GM23338 (cell line): ENCODE results near the gene IPO5. TPM values are rescaled to one million over a fixed set of nuclear protein-coding genes. Genes with fewer than 3 reads are reported as not detected.

Experiments used
- ATAC-seq: fragments of 200-7000 bp; cut with Tn5 transposase; 3 replicates; pipeline ENCODE4 v1.9.1; 2020
- DNase-seq: peaks from one replicate; pipeline ENCODE4 v3.0.0-alpha.2; 2015; ENCODE audit warnings: low spot score
- H2AFZ ChIP-seq: fragments of 200-600 bp; sonication (generic); 2 replicates; pipeline ENCODE4 v1.8.0; 2016; ENCODE audit warnings: antibody characterized with exemption, mild to moderate bottlenecking, moderate library complexity
- H3F3A ChIP-seq: fragments of 200-600 bp; sonication (generic); replicated peaks from 2 replicates; pipeline ENCODE4 v1.8.0; 2017; ENCODE audit warnings: antibody characterized with exemption, mixed run types, low read depth
- H3K27ac ChIP-seq: fragments of 200-600 bp; sonication (generic); 2 replicates; pipeline ENCODE4 v1.6.1; 2016; ENCODE audit warnings: low read depth
- H3K27me3 ChIP-seq: fragments of 200-600 bp; sonication (generic); 2 replicates; pipeline ENCODE4 v1.8.0; 2016; ENCODE audit warnings: mild to moderate bottlenecking, mixed run types, moderate library complexity; ENCODE audit not compliant: insufficient read depth
- H3K36me3 ChIP-seq: fragments of 200-600 bp; sonication (generic); 2 replicates; pipeline ENCODE4 v1.8.0; 2016; ENCODE audit warnings: mild to moderate bottlenecking; ENCODE audit not compliant: insufficient read depth
- H3K4me1 ChIP-seq: fragments of 200-600 bp; sonication (generic); 2 replicates; pipeline ENCODE4 v1.8.0; 2016; ENCODE audit warnings: mild to moderate bottlenecking, moderate library complexity; ENCODE audit not compliant: insufficient read depth
- H3K4me2 ChIP-seq: fragments of 200-600 bp; sonication (generic); 2 replicates; pipeline ENCODE4 v1.7.1; 2017; ENCODE audit warnings: mixed run types
- H3K4me3 ChIP-seq: fragments of 200-600 bp; sonication (generic); 2 replicates; pipeline ENCODE4 v1.6.1; 2016; ENCODE audit warnings: mixed run types
- H3K79me2 ChIP-seq: fragments of 200-600 bp; sonication (generic); replicated peaks from 2 replicates; pipeline ENCODE4 v1.8.0; 2017; ENCODE audit warnings: mild to moderate bottlenecking; ENCODE audit not compliant: insufficient read depth
- H3K9me2 ChIP-seq: fragments of 200-600 bp; sonication (generic); 2 replicates; pipeline ENCODE4 v1.8.0; 2017; ENCODE audit not compliant: insufficient read depth
- H4K20me1 ChIP-seq: fragments of 200-600 bp; sonication (generic); replicated peaks from 2 replicates; pipeline ENCODE4 v1.8.0; 2017; ENCODE audit warnings: mild to moderate bottlenecking; ENCODE audit not compliant: insufficient read depth
- H3K27ac Mint-ChIP-seq: 2 replicates; pipeline ENCODE4 v1.8.0; 2020; ENCODE audit warnings: inconsistent platforms, mild to moderate bottlenecking, moderate library complexity, mixed read lengths
- H3K27me3 Mint-ChIP-seq: 3 replicates; pipeline ENCODE4 v1.8.0; 2022; ENCODE audit warnings: low read depth, mild to moderate bottlenecking, moderate library complexity, mixed read lengths, inconsistent platforms; ENCODE audit not compliant: insufficient read depth, poor library complexity
- H3K36me3 Mint-ChIP-seq: 3 replicates; pipeline ENCODE4 v1.8.0; 2021; ENCODE audit warnings: low read depth, mild to moderate bottlenecking, inconsistent platforms, moderate library complexity, mixed read lengths
- H3K4me1 Mint-ChIP-seq: 3 replicates; pipeline ENCODE4 v1.8.0; 2020; ENCODE audit warnings: mild to moderate bottlenecking, inconsistent platforms, mixed read lengths
- H3K4me3 Mint-ChIP-seq: 3 replicates; pipeline ENCODE4 v1.8.0; 2021; ENCODE audit warnings: moderate library complexity, mild to moderate bottlenecking, inconsistent platforms, mixed read lengths
- H3K9me3 Mint-ChIP-seq: 3 replicates; pipeline ENCODE4 v1.8.0; 2020; ENCODE audit warnings: moderate library complexity, mild to moderate bottlenecking, inconsistent platforms, mixed read lengths
- JUNB ChIP-seq: IDR thresholded peaks from one replicate; pipeline ENCODE4 v1.6.1; 2016; ENCODE audit warnings: antibody characterized with exemption; ENCODE audit not compliant: unreplicated experiment
- NANOG ChIP-seq: IDR thresholded peaks from 2 replicates; pipeline ENCODE4 v1.6.1; 2016; ENCODE audit warnings: antibody characterized with exemption, borderline replicate concordance
- POLR2AphosphoS5 ChIP-seq: IDR thresholded peaks from 2 replicates; pipeline ENCODE4 v1.6.1; 2016; ENCODE audit warnings: antibody characterized with exemption, low read depth
- STAT1 ChIP-seq: IDR thresholded peaks from one replicate; pipeline ENCODE4 v1.6.1; 2016; ENCODE audit warnings: antibody characterized with exemption; ENCODE audit not compliant: unreplicated experiment
- ZNF114 ChIP-seq: fragments of 250-450 bp; sonication (Bioruptor Pico); IDR thresholded peaks from 2 replicates; pipeline ENCODE4 v1.5.0; 2020; ENCODE audit warnings: mild to moderate bottlenecking, moderate library complexity
- polyA plus RNA-seq: library from polyadenylated mRNA; unstranded; fragments of >200 nt; fragmentation: Nextera tagmentation; extraction: Ambion mirVana; gene quantifications from 2 replicates; pipeline ENCODE4 v1.2.1, GENCODE V29; 2016
- total RNA-seq: library from RNA; depleted of rRNA; stranded (reverse); fragments of >200 nt; shearing (Covaris generic); gene quantifications from 2 replicates; pipeline ENCODE4 v1.2.3, GENCODE V29; 2014
- TF ChIP-seq, protein P1 (sequence below): IDR thresholded peaks from 2 replicates; pipeline ENCODE4 v1.6.1; 2016; ENCODE audit warnings: antibody characterized with exemption
- TF ChIP-seq, protein P2 (sequence below), 2 experiments: fragments of 200-600 bp in 1 of 2; sonication (generic) in 1 of 2; conservative IDR thresholded peaks; 2 replicates each; pipeline versions ENCODE4 v1.5.1 to v1.6.1; 2016 to 2017; ENCODE audit warnings: antibody characterized with exemption in 2 of 2, low read depth in 2 of 2, mild to moderate bottlenecking in 2 of 2, moderate library complexity in 1 of 2

IPO5 gene
- total and polyA plus RNA-seq, 2 experiments from 2014 or later: 124 to 353 TPM

DNA sequence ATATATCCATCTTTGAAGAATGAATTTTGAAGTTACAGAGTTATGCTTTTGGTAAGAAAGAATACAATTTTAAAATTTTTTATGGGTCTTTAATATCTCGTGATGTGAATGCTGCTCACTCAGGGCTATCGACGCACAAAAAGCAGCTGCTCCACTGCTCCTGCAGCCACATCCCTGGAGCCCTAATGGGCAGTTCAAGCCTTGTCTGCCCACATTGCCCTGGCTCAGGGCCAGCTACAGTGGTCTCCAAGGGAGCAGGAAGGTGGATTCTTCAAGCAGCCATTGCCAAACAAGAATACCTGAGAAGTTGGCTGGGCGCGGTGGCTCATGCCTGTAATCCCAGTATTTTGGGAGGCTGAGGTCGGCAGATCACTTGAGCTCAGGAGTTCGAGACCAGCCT is 85.8 kb downstream of the IPO5 start:
- peaks cover 6% of the 10 kb centered on the region for H3K4me1 Mint-ChIP-seq
- TF ChIP-seq, protein P1, sequence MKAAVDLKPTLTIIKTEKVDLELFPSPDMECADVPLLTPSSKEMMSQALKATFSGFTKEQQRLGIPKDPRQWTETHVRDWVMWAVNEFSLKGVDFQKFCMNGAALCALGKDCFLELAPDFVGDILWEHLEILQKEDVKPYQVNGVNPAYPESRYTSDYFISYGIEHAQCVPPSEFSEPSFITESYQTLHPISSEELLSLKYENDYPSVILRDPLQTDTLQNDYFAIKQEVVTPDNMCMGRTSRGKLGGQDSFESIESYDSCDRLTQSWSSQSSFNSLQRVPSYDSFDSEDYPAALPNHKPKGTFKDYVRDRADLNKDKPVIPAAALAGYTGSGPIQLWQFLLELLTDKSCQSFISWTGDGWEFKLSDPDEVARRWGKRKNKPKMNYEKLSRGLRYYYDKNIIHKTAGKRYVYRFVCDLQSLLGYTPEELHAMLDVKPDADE: no peak
- no peak for TF ChIP-seq STAT1
- TF ChIP-seq POLR2AphosphoS5: no peak
- no peak for TF ChIP-seq ZNF114
- no peak for TF ChIP-seq NANOG
- no peaks in the 10 kb centered on the region for H3K79me2 ChIP-seq

DNA sequence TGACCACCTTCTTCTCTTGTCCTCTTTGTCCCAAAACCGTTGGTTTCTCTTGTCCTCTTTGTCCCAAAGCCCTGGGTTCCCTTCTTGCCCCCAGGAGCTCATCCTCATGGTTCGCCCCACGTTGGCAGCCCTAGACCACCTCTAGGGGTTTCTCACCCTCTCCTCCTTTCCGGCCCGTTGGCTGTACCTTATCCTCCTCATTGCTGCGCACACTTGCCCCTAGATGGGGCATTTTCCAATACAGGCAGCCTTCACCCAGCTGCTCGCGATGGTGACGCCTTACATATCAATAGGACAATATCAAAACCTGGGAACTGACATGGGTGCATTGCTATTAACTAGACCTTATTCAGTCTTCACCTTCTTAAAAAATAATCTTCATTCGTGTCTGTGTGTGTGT is 86.5 kb downstream of the IPO5 start:
- Histone ChIP-seq H3K4me3 (no peak overlapping the region), H3K4me1 (no peaks in the 10 kb centered on the region; the same call in 1 of the 2 replicates), H4K20me1 (no peaks in the 10 kb centered on the region; the same call in 1 of the 2 replicates), H3K9me2 (no peaks in the 10 kb centered on the region), H3K36me3 (no peaks in the 10 kb centered on the region), H3K79me2 (no peaks in the 10 kb centered on the region), H3K27me3 (no peaks in the 10 kb centered on the region), H3K27ac (no peak overlapping the region), H3K4me2 (no peak overlapping the region), H3F3A (no peaks in the 10 kb centered on the region), H2AFZ (no peak overlapping the region)
- DNase-seq (peak; percentile 43), ATAC-seq (peak; percentile 72)
- H3K27me3 Mint-ChIP-seq: peaks cover 6% of the 10 kb centered on the region
- no peaks in the 10 kb centered on the region for H3K36me3 Mint-ChIP-seq
- no peak overlapping the region for H3K4me3 Mint-ChIP-seq
- TF ChIP-seq, protein P2, sequence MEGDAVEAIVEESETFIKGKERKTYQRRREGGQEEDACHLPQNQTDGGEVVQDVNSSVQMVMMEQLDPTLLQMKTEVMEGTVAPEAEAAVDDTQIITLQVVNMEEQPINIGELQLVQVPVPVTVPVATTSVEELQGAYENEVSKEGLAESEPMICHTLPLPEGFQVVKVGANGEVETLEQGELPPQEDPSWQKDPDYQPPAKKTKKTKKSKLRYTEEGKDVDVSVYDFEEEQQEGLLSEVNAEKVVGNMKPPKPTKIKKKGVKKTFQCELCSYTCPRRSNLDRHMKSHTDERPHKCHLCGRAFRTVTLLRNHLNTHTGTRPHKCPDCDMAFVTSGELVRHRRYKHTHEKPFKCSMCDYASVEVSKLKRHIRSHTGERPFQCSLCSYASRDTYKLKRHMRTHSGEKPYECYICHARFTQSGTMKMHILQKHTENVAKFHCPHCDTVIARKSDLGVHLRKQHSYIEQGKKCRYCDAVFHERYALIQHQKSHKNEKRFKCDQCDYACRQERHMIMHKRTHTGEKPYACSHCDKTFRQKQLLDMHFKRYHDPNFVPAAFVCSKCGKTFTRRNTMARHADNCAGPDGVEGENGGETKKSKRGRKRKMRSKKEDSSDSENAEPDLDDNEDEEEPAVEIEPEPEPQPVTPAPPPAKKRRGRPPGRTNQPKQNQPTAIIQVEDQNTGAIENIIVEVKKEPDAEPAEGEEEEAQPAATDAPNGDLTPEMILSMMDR (conservative IDR thresholded peaks at IDR 0.05; ENCODE audit: low read depth in 2 of 2): peak; percentile 28 to 49; a peak in 3 of 4 replicates
- no peak for TF ChIP-seq JUNB
- no peaks in the 10 kb centered on the region; the same call in 2 of the 3 replicates for H3K9me3 Mint-ChIP-seq
- peaks cover 6% of the 10 kb centered on the region for H3K4me1 Mint-ChIP-seq
- no peak overlapping the region for H3K27ac Mint-ChIP-seq

More for the DNA sequence above, 85.8 kb downstream of the IPO5 start:
- Mint-ChIP-seq H3K4me3 (no peak overlapping the region), H3K27ac (no peak overlapping the region), H3K9me3 (no peaks in the 10 kb centered on the region; the same call in 2 of the 3 replicates), H3K27me3 (peaks cover 6% of the 10 kb centered on the region), H3K36me3 (no peaks in the 10 kb centered on the region)
- Histone ChIP-seq H2AFZ (no peak overlapping the region), H3K4me1 (no peaks in the 10 kb centered on the region; the same call in 1 of the 2 replicates), H3K27ac (no peak overlapping the region), H3K9me2 (no peaks in the 10 kb centered on the region), H3K4me3 (no peak overlapping the region), H3K4me2 (no peak overlapping the region), H3F3A (no peaks in the 10 kb centered on the region), H3K27me3 (no peaks in the 10 kb centered on the region), H3K36me3 (no peaks in the 10 kb centered on the region), H4K20me1 (no peaks in the 10 kb centered on the region; the same call in 1 of the 2 replicates)
- no peak for ATAC-seq
- no peak for DNase-seq
